Stimulated activated CD8-positive, alpha-beta memory T cell treated with anti-CD3 and anti-CD28 coated beads, Interleukin-7, amount 100 ng/mL, for 1 hour (primary cell): ENCODE results near the gene DIS3L2.

Source experiments
- DNase-seq, 2 donors: peaks; one replicate each; pipeline ENCODE4 v3.0.0-alpha.2; 2020; ENCODE audit warnings: low read depth in 2 of 2

Gene DIS3L2

GRCh38 chr2:232228971-232229894 lies 267.7 kb downstream of the DIS3L2 start:
- no peak for DNase-seq

GRCh38 chr2:232229911-232230310 lies 268.4 kb downstream of the DIS3L2 start:
- DNase-seq: no peak

GRCh38 chr2:232230560-232230959 lies 269.0 kb downstream of the DIS3L2 start:
- no peak for DNase-seq

GRCh38 chr2:232231554-232231953 lies 270.0 kb downstream of the DIS3L2 start:
- no peak for DNase-seq

DNA sequence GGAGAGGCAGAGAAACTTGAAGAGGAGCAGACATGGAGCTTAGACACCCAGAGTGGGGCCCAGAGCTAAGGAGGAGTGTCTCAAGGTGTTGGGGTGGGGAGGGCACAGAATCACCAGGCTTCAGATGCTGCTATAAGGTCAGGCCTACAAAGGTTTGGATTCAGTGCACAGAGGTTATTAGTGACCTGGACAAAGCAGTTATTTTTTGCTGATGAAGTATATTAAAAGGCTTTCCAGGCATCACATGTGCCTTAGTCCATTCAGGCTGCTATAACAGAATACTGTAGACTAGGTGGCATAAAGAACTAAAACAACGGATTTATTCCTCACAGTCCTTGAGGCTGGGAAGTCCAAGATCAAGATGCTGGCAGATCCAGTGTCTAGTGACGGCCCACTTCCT lies 271.4 kb downstream of the DIS3L2 start:
- DNase-seq: no peak

GRCh38 chr2:232234922-232235615 lies 273.6 kb downstream of the DIS3L2 start:
- no peak for DNase-seq

GRCh38 chr2:232235716-232236115 lies 274.2 kb downstream of the DIS3L2 start:
- no peak for DNase-seq

DNA sequence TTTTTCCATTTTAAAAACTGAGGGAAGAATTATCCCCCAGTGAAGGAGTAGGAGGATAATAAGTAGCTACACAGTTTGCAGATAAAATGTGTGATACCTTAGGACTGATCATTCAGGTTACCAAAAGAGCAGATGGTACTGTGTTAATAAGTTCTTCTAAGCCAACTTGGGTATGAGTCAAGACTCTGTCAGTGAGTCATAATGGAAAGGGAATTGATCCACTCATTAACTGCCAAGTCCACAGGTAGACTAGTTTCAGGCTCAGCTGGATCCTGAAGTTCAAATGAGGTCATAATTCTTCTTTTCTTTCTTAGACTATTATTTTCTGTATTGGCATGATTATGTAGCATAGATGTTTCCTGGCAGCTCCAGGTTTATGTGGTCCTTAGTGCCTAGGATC lies 274.7 kb downstream of the DIS3L2 start:
- DNase-seq: no peak

GRCh38 chr2:232237464-232237863 lies 276.0 kb downstream of the DIS3L2 start:
- no peak for DNase-seq

GRCh38 chr2:232238108-232238507 lies 276.6 kb downstream of the DIS3L2 start:
- no peak for DNase-seq

- DNase-seq: no peak
Measured at GRCh38 chr2:232238596-232238995, 277.1 kb downstream of the DIS3L2 start.

- DNase-seq: no peak
Measured at GRCh38 chr2:232239951-232240681, 278.6 kb downstream of the DIS3L2 start.

- no peak for DNase-seq
Measured at GRCh38 chr2:232240906-232241305, 279.4 kb downstream of the DIS3L2 start.

GRCh38 chr2:232242316-232242715 lies 280.8 kb downstream of the DIS3L2 start:
- no peak for DNase-seq

DNA sequence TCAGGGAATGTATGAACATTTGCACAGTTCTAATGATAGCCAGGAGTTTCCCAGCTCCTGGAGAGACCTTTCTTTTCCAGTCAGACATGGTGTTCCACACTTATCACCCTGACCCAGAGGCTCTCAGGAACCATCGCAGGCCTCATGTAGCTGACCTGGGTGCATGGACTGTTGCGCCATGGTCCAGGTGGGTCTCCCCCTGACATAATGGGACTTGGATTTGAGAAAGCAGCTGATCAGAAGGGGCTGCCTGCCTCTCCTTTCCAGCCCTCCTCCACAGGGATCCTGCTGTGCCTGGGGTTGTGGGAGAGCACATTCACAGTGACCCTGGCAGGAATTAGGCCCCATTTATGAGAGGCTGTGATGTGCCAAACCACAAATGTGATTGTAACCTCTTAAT lies 283.6 kb downstream of the DIS3L2 start:
- no peak for DNase-seq

DNA sequence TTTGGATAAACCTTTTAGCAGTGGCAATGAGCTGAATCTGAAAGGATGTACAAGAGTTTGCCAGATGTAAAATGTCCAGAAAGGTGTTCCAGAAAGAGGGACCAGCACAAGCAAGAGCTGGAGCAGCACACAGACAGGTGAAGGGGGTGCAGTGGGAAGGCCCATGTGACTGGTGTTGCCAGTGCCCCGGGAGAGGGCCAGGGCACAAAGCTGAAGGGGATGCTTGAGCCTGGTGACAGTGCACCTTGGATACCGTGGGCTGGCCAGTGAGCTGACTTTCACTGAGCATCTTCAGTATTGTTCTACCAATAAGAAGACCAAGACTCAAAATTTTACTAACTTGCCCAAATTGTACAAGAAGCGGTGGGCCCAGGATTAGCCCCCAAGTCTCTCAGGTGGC lies 284.7 kb downstream of the DIS3L2 start:
- no peak for DNase-seq

GRCh38 chr2:232249096-232249495 lies 287.6 kb downstream of the DIS3L2 start:
- no peak for DNase-seq

- DNase-seq: no peak
Measured at GRCh38 chr2:232250246-232251175, 289.0 kb downstream of the DIS3L2 start.

GRCh38 chr2:232255033-232255432 lies 293.5 kb downstream of the DIS3L2 start:
- DNase-seq: no peak

GRCh38 chr2:232260075-232260474 lies 298.6 kb downstream of the DIS3L2 start:
- DNase-seq: no peak

DNA sequence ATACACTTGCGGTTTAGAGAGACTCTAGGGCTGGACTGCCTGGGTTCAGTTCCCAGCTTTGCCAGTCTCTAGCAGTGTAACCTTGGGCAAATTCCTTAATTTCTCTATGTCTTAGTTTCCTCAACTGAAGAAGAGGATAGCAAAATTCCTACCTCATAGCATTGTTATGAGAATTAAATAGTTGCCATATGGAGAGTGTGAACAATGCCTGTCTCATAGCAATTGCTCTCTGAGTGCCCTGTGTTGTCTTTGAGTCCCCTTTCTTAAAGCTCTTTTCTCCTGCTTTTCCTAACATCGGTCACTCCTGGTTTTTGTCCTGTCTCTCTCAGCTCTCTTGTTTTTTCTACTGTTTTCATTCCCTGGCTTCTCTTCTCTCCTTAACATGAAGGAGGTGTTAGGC lies 300.3 kb downstream of the DIS3L2 start:
- DNase-seq: no peak
